SK-N-SH treated with all-trans-retinoic acid at 6 μM for 48 hours (cell line): Measurements from ENCODE around the gene DIRAS3.

Experiments used
- ARNTL ChIP-seq: fragments of 450-650 bp; formaldehyde crosslinking; IDR thresholded peaks from 2 replicates; pipeline ENCODE4 v1.5.0; 2020; ENCODE audit warnings: low read depth, mild to moderate bottlenecking, moderate library complexity, borderline replicate concordance
- CSDC2 ChIP-seq: fragments of 250-450 bp; sonication (Bioruptor Pico); IDR thresholded peaks from 2 replicates; pipeline ENCODE4 v1.5.0; 2020; ENCODE audit warnings: mild to moderate bottlenecking, moderate library complexity
- RARB ChIP-seq: fragments of 250-450 bp; sonication (Bioruptor Pico); IDR thresholded peaks from 2 replicates; pipeline ENCODE4 v1.8.0; 2021; ENCODE audit warnings: mild to moderate bottlenecking, moderate library complexity
- SNAI2 ChIP-seq: fragments of 250-450 bp; sonication (Bioruptor Pico); IDR thresholded peaks from 2 replicates; pipeline ENCODE4 v1.5.0; 2020; ENCODE audit warnings: mild to moderate bottlenecking, moderate library complexity
- ZFP3 ChIP-seq: fragments of 250-450 bp; sonication (Bioruptor Pico); IDR thresholded peaks from 2 replicates; pipeline ENCODE4 v1.5.0; 2020; ENCODE audit warnings: mild to moderate bottlenecking, moderate library complexity
- ZFP30 ChIP-seq: fragments of 450-650 bp; formaldehyde crosslinking; IDR thresholded peaks from 2 replicates; pipeline ENCODE4 v1.5.0; 2022; ENCODE audit warnings: mild to moderate bottlenecking, moderate library complexity
- ZNF70 ChIP-seq: fragments of 450-650 bp; formaldehyde crosslinking; IDR thresholded peaks from 2 replicates; pipeline ENCODE4 v1.5.0; 2020; ENCODE audit warnings: mild to moderate bottlenecking, moderate library complexity
- TF ChIP-seq, protein P1 (sequence below): fragments of 250-450 bp; sonication (Bioruptor Pico); IDR thresholded peaks from 2 replicates; pipeline ENCODE4 v1.8.0; 2020; ENCODE audit warnings: mild to moderate bottlenecking, moderate library complexity, borderline replicate concordance
- TF ChIP-seq, protein P2 (sequence below): fragments of 250-450 bp; sonication (Bioruptor Pico); IDR thresholded peaks from 2 replicates; pipeline ENCODE4 v1.8.0; 2021; ENCODE audit warnings: low read depth, mild to moderate bottlenecking, moderate library complexity, borderline replicate concordance
- TF ChIP-seq, protein P3 (sequence below): fragments of 250-450 bp; sonication (Bioruptor Pico); IDR thresholded peaks from 2 replicates; pipeline ENCODE4 v1.5.1; 2021; ENCODE audit warnings: mild to moderate bottlenecking, moderate library complexity
- TF ChIP-seq, protein P4 (sequence below): fragments of 250-450 bp; sonication (Bioruptor Pico); IDR thresholded peaks from 2 replicates; pipeline ENCODE4 v1.5.1; 2020; ENCODE audit warnings: low read depth, mild to moderate bottlenecking, moderate library complexity

DNA sequence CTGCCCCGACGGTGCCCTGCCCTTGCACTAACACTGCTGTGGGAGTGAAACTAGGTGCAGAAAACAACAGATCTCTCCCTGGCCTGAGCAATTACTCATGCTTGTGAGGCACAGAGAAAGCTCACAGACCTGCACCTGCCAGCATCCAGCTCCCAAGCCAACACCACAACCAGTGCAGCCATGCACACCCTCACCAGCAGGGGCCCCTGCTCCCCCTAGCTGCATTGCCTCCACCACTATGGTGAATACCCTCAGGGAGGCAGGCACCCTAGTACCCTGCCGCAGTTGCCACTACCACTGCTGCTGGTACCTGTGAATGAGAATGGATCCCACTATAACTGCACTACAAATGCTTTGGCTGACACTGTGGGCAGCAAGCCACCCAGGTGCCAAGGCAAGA lies 7.1 kb upstream of the DIRAS3 start:
- TF ChIP-seq ZFP3 = no peak
- TF ChIP-seq, protein P1, sequence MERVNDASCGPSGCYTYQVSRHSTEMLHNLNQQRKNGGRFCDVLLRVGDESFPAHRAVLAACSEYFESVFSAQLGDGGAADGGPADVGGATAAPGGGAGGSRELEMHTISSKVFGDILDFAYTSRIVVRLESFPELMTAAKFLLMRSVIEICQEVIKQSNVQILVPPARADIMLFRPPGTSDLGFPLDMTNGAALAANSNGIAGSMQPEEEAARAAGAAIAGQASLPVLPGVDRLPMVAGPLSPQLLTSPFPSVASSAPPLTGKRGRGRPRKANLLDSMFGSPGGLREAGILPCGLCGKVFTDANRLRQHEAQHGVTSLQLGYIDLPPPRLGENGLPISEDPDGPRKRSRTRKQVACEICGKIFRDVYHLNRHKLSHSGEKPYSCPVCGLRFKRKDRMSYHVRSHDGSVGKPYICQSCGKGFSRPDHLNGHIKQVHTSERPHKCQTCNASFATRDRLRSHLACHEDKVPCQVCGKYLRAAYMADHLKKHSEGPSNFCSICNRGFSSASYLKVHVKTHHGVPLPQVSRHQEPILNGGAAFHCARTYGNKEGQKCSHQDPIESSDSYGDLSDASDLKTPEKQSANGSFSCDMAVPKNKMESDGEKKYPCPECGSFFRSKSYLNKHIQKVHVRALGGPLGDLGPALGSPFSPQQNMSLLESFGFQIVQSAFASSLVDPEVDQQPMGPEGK (CRISPR knock-in tag) = no peak
- TF ChIP-seq ARNTL = no peak
- no peak for TF ChIP-seq ZFP30
- no peak for TF ChIP-seq ZNF70 (CRISPR knock-in tag)
- TF ChIP-seq RARB = no peak
- TF ChIP-seq, protein P2, sequence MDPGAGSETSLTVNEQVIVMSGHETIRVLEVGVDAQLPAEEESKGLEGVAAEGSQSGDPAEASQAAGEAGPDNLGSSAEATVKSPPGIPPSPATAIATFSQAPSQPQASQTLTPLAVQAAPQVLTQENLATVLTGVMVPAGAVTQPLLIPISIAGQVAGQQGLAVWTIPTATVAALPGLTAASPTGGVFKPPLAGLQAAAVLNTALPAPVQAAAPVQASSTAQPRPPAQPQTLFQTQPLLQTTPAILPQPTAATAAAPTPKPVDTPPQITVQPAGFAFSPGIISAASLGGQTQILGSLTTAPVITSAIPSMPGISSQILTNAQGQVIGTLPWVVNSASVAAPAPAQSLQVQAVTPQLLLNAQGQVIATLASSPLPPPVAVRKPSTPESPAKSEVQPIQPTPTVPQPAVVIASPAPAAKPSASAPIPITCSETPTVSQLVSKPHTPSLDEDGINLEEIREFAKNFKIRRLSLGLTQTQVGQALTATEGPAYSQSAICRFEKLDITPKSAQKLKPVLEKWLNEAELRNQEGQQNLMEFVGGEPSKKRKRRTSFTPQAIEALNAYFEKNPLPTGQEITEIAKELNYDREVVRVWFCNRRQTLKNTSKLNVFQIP (CRISPR knock-in tag) = no peak
- TF ChIP-seq, protein P3, sequence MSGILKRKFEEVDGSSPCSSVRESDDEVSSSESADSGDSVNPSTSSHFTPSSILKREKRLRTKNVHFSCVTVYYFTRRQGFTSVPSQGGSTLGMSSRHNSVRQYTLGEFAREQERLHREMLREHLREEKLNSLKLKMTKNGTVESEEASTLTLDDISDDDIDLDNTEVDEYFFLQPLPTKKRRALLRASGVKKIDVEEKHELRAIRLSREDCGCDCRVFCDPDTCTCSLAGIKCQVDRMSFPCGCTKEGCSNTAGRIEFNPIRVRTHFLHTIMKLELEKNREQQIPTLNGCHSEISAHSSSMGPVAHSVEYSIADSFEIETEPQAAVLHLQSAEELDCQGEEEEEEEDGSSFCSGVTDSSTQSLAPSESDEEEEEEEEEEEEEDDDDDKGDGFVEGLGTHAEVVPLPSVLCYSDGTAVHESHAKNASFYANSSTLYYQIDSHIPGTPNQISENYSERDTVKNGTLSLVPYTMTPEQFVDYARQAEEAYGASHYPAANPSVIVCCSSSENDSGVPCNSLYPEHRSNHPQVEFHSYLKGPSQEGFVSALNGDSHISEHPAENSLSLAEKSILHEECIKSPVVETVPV = no peak
- no peak for TF ChIP-seq CSDC2 (CRISPR knock-in tag)
- no peak for TF ChIP-seq SNAI2 (CRISPR knock-in tag)
- TF ChIP-seq, protein P4, sequence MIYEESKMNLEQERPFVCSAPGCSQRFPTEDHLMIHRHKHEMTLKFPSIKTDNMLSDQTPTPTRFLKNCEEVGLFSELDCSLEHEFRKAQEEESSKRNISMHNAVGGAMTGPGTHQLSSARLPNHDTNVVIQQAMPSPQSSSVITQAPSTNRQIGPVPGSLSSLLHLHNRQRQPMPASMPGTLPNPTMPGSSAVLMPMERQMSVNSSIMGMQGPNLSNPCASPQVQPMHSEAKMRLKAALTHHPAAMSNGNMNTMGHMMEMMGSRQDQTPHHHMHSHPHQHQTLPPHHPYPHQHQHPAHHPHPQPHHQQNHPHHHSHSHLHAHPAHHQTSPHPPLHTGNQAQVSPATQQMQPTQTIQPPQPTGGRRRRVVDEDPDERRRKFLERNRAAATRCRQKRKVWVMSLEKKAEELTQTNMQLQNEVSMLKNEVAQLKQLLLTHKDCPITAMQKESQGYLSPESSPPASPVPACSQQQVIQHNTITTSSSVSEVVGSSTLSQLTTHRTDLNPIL (CRISPR knock-in tag) = no peak
